ENCODE measurements around the gene DENND1B. TPM values are rescaled to one million over a fixed set of nuclear protein-coding genes. Genes with fewer than 3 reads are reported as not detected.

The DENND1B gene
- polyA plus RNA-seq, 1 donor, result 10.9 TPM

GRCh38 chr1:197783510-197783948, 8.2 kb upstream of the DENND1B start:
- H3K9me3 ChIP-seq (ENCODE audit: control insufficient read depth, low read depth, low read length), result peaks cover 5% of the 10 kb centered on the region
- H3K4me1 ChIP-seq (ENCODE audit: control insufficient read depth, insufficient read depth, low read length), result peaks cover 13% of the 10 kb centered on the region
- no peaks in the 10 kb centered on the region for H3K36me3 ChIP-seq (ENCODE audit: control insufficient read depth, insufficient read depth, low read length)
- peak overlapping the region; percentile 58 for H3K27ac ChIP-seq (ENCODE audit: low read length)
- no peak overlapping the region for H3K4me3 ChIP-seq (ENCODE audit: low read length)
- peak; percentile 32 to 83 for DNase-seq
- no CpG with 5 or more reads among the region's 1 CpG for WGBS (ENCODE audit: insufficient coverage, low lambda C conversion rate)
- no peaks in the 10 kb centered on the region for H3K27me3 ChIP-seq (ENCODE audit: control insufficient read depth, insufficient read depth, low read length)

GRCh38 chr1:197782722-197783360, 7.6 kb upstream of the DENND1B start:
- H3K27me3 ChIP-seq (ENCODE audit: control insufficient read depth, insufficient read depth, low read length), result no peaks in the 10 kb centered on the region
- peaks cover 13% of the 10 kb centered on the region for H3K4me1 ChIP-seq (ENCODE audit: control insufficient read depth, insufficient read depth, low read length)
- H3K4me3 ChIP-seq (ENCODE audit: low read length), result no peak overlapping the region
- DNase-seq, result peak in 1 of 2 donors; percentile 58
- peak overlapping the region; percentile 58 for H3K27ac ChIP-seq (ENCODE audit: low read length)
- no CpG with 5 or more reads among the region's 3 CpGs for WGBS (ENCODE audit: insufficient coverage, low lambda C conversion rate)
- no peaks in the 10 kb centered on the region for H3K36me3 ChIP-seq (ENCODE audit: control insufficient read depth, insufficient read depth, low read length)
- peaks cover 1% of the 10 kb centered on the region for H3K9me3 ChIP-seq (ENCODE audit: control insufficient read depth, low read depth, low read length)

DNA sequence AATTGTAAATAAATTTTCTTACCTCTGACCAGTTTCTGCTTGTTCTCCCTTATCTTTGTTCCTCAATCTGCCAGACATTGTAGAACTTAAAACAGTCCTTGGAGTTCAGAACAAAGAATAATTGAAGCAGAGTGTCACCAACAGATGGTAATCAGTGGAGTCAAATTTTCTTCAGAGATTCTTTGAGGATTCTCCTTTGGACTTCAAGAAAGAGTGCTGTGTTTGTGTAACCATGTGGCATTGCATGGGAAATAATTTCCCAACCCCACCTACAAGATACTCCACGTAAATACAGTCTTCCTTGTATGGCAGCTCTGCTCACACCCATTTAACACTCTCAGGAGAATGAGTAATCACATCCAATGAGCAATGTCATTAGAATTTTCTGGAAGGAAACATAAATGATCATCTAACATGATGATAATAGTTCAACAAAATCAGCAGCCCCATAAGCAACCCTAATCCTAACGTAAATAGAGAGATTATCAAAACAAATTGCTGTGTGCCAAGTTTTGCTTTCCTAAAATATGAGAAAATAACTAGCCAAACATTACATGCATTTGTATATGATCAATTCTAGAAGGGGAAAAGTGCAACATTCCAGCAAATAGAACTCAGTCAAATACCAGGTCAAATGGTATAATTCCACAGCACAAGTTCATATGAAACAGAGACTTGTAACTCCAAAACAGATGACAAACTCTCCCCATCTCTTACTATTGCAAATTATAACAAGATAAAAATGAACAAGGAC, 6.9 kb upstream of the DENND1B start:
- Histone ChIP-seq H3K27ac (ENCODE audit: low read length) (peak overlapping the region; percentile 22), H3K36me3 (ENCODE audit: control insufficient read depth, insufficient read depth, low read length) (no peaks in the 10 kb centered on the region), H3K9me3 (ENCODE audit: control insufficient read depth, low read depth, low read length) (no peaks in the 10 kb centered on the region), H3K27me3 (ENCODE audit: control insufficient read depth, insufficient read depth, low read length) (no peaks in the 10 kb centered on the region), H3K4me1 (ENCODE audit: control insufficient read depth, insufficient read depth, low read length) (peaks cover 13% of the 10 kb centered on the region), H3K4me3 (ENCODE audit: low read length) (no peak overlapping the region)
- peak; percentile 10 to 70 for DNase-seq
- WGBS (ENCODE audit: insufficient coverage, low lambda C conversion rate), result 86% methylated on average over 1 of the region's 2 CpGs

GRCh38 chr1:197779921-197780320, 4.6 kb upstream of the DENND1B start:
- no peak overlapping the region for H3K4me3 ChIP-seq (ENCODE audit: low read length)
- H3K4me1 ChIP-seq (ENCODE audit: control insufficient read depth, insufficient read depth, low read length), result peaks cover 20% of the 10 kb centered on the region
- no peak for DNase-seq
- H3K27ac ChIP-seq (ENCODE audit: low read length), result no peak overlapping the region
- no peaks in the 10 kb centered on the region for H3K9me3 ChIP-seq (ENCODE audit: control insufficient read depth, low read depth, low read length)
- H3K27me3 ChIP-seq (ENCODE audit: control insufficient read depth, insufficient read depth, low read length), result no peaks in the 10 kb centered on the region
- no peaks in the 10 kb centered on the region for H3K36me3 ChIP-seq (ENCODE audit: control insufficient read depth, insufficient read depth, low read length)

- H3K36me3 ChIP-seq (ENCODE audit: control insufficient read depth, insufficient read depth, low read length), result no peaks in the 10 kb centered on the region
- H3K9me3 ChIP-seq (ENCODE audit: control insufficient read depth, low read depth, low read length), result no peaks in the 10 kb centered on the region
- 67% methylated on average over 1 of the region's 4 CpGs for WGBS (ENCODE audit: insufficient coverage, low lambda C conversion rate)
- no peak for DNase-seq
- H3K4me1 ChIP-seq (ENCODE audit: control insufficient read depth, insufficient read depth, low read length), result peaks cover 12% of the 10 kb centered on the region
- no peak overlapping the region for H3K27ac ChIP-seq (ENCODE audit: low read length)
- no peaks in the 10 kb centered on the region for H3K27me3 ChIP-seq (ENCODE audit: control insufficient read depth, insufficient read depth, low read length)
- no peak overlapping the region for H3K4me3 ChIP-seq (ENCODE audit: low read length)
Measured at GRCh38 chr1:197778366-197778945, 3.2 kb upstream of the DENND1B start.

DNA sequence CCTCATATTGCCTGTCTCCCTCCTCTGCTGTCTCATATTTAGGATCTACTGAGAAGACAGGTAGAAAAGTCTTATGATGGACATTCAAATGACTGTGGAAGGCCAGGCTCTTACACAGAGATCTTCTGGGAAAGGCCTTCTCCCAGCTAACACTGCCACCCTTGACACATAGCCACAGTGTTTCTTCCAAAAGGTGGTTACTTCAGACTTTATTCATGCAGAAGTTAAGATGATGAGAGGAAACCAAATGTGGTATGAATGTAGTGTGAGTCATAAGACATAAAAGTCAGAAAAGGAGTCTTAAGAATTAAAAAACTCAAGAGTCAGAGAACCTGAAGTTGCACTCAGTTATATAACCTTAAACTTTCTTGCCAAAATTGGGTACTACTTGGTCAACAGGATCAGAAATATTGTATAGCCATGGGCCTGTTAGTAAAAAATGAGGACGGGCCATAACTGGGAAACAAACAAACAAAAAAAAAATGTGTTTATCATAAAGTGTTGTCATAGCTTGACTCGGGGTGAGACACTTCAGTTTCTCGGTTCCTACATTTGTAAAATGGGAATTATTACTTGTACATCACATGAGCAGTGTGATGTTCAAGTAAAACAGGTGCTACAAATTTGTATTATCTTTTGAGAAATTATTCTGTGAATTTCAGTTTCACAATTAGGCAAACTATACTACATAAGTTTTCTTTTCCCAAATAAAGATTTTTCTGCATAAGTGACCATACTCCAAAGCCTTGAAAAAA, 1.2 kb upstream of the DENND1B start:
- Histone ChIP-seq H3K9me3 (ENCODE audit: control insufficient read depth, low read depth, low read length) (no peaks in the 10 kb centered on the region), H3K4me1 (ENCODE audit: control insufficient read depth, insufficient read depth, low read length) (peaks cover 16% of the 10 kb centered on the region), H3K27me3 (ENCODE audit: control insufficient read depth, insufficient read depth, low read length) (no peaks in the 10 kb centered on the region), H3K36me3 (ENCODE audit: control insufficient read depth, insufficient read depth, low read length) (no peaks in the 10 kb centered on the region), H3K4me3 (ENCODE audit: low read length) (no peak overlapping the region), H3K27ac (ENCODE audit: low read length) (peak overlapping the region; percentile 79)
- no peak for DNase-seq
- 75% methylated on average over 1 of the region's 3 CpGs for WGBS (ENCODE audit: insufficient coverage, low lambda C conversion rate)

GRCh38 chr1:197774466-197775281, 606 bp downstream of the DENND1B start:
- Histone ChIP-seq H3K27me3 (ENCODE audit: control insufficient read depth, insufficient read depth, low read length) (no peaks in the 10 kb centered on the region), H3K4me3 (ENCODE audit: low read length) (peak overlapping the region; percentile 70), H3K4me1 (ENCODE audit: control insufficient read depth, insufficient read depth, low read length) (peaks cover 16% of the 10 kb centered on the region), H3K27ac (ENCODE audit: low read length) (peak overlapping the region; percentile 79), H3K9me3 (ENCODE audit: control insufficient read depth, low read depth, low read length) (no peaks in the 10 kb centered on the region), H3K36me3 (ENCODE audit: control insufficient read depth, insufficient read depth, low read length) (no peaks in the 10 kb centered on the region)
- WGBS (ENCODE audit: insufficient coverage, low lambda C conversion rate), result 0% methylated on average over 4 of the region's 71 CpGs
- DNase-seq, result peak; percentile 37 to 78

- Histone ChIP-seq H3K36me3 (ENCODE audit: control insufficient read depth, insufficient read depth, low read length) (no peaks in the 10 kb centered on the region), H3K4me3 (ENCODE audit: low read length) (peak overlapping the region; percentile 70), H3K27me3 (ENCODE audit: control insufficient read depth, insufficient read depth, low read length) (no peaks in the 10 kb centered on the region), H3K4me1 (ENCODE audit: control insufficient read depth, insufficient read depth, low read length) (peaks cover 16% of the 10 kb centered on the region), H3K27ac (ENCODE audit: low read length) (peak overlapping the region; percentile 51), H3K9me3 (ENCODE audit: control insufficient read depth, low read depth, low read length) (no peaks in the 10 kb centered on the region)
- peak in 1 of 2 donors; percentile 20 for DNase-seq
- 60% methylated on average over 1 of the region's 2 CpGs for WGBS (ENCODE audit: insufficient coverage, low lambda C conversion rate)
Measured at GRCh38 chr1:197773856-197774255, 1.4 kb downstream of the DENND1B start.

GRCh38 chr1:197771904-197772556, 3.2 kb downstream of the DENND1B start:
- Histone ChIP-seq H3K27me3 (ENCODE audit: control insufficient read depth, insufficient read depth, low read length) (no peaks in the 10 kb centered on the region), H3K36me3 (ENCODE audit: control insufficient read depth, insufficient read depth, low read length) (no peaks in the 10 kb centered on the region), H3K27ac (ENCODE audit: low read length) (no peak overlapping the region), H3K4me3 (ENCODE audit: low read length) (no peak overlapping the region), H3K4me1 (ENCODE audit: control insufficient read depth, insufficient read depth, low read length) (peaks cover 16% of the 10 kb centered on the region), H3K9me3 (ENCODE audit: control insufficient read depth, low read depth, low read length) (no peaks in the 10 kb centered on the region)
- WGBS (ENCODE audit: insufficient coverage, low lambda C conversion rate), result no CpG with 5 or more reads among the region's 6 CpGs
- DNase-seq, result peak; percentile 40 to 75

All from large intestine (tissue), 3 donors.